Chondrocyte (in vitro differentiated cells): ENCODE measurements around the gene AGRN. TPM values are rescaled to one million over a fixed set of nuclear protein-coding genes. Genes with fewer than 3 reads are reported as not detected.

Source experiments
- DNase-seq: peaks from one replicate; pipeline ENCODE4 v3.0.0; 2021; ENCODE audit warnings: mixed read lengths, low spot score
- H3K27ac Mint-ChIP-seq: one replicate; pipeline ENCODE4 v1.8.0; 2021; ENCODE audit warnings: mild to moderate bottlenecking, moderate library complexity, mixed read lengths; ENCODE audit not compliant: unreplicated experiment
- H3K27me3 Mint-ChIP-seq: 2 replicates; pipeline ENCODE4 v1.8.0; 2021; ENCODE audit warnings: low read depth, mixed read lengths
- H3K36me3 Mint-ChIP-seq: 2 replicates; pipeline ENCODE4 v1.8.0; 2021; ENCODE audit warnings: low read depth, mixed read lengths
- H3K4me1 Mint-ChIP-seq: 2 replicates; pipeline ENCODE4 v1.8.0; 2021; ENCODE audit warnings: low read depth, mild to moderate bottlenecking, mixed read lengths
- H3K4me3 Mint-ChIP-seq: one replicate; pipeline ENCODE4 v1.8.0; 2021; ENCODE audit warnings: mild to moderate bottlenecking, moderate library complexity, mixed read lengths; ENCODE audit not compliant: unreplicated experiment
- H3K9me3 Mint-ChIP-seq: 2 replicates; pipeline ENCODE4 v1.8.0; 2021; ENCODE audit warnings: low read depth, mixed read lengths
- total RNA-seq: library from RNA; stranded (reverse); gene quantifications from 3 replicates; pipeline ENCODE4 v1.2.1, GENCODE V29; 2021
- TF ChIP-seq, protein P1 (sequence below): fragments of 200-600 bp; sonication (generic); IDR thresholded peaks from 2 replicates; pipeline ENCODE4 v1.5.0; 2021; ENCODE audit warnings: antibody characterized with exemption, mild to moderate bottlenecking, moderate library complexity

Gene AGRN
- total RNA-seq, 1 donor from 2014 or later, result 221 TPM

DNA sequence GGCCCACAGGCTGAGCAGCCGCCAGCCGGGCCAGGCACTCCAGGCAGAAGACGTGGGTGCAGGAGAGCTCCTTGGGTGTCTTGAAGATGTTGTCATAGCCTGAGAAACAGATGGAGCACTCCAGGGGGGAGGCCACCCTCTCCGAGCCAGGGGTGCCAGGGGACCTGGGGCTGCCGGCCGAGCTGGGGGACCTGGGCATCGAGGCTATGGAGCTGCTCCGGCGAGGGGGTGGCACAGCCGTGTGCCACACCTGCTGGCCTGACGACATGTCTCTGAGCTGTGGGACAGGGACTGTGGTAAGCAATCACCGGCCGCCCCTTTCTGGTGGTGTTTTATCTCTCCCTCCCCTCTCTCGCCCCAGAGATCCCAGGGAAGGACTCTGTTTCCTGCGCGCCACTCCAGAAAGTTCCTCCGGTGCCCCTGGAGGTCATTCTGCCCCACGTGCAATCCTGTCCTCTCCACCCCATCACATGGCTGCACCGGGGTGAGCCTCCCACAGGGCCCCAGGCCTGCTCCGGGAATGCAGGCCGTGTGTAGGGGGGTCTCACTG is 52.5 kb downstream of the AGRN start:
- TF ChIP-seq, protein P1, sequence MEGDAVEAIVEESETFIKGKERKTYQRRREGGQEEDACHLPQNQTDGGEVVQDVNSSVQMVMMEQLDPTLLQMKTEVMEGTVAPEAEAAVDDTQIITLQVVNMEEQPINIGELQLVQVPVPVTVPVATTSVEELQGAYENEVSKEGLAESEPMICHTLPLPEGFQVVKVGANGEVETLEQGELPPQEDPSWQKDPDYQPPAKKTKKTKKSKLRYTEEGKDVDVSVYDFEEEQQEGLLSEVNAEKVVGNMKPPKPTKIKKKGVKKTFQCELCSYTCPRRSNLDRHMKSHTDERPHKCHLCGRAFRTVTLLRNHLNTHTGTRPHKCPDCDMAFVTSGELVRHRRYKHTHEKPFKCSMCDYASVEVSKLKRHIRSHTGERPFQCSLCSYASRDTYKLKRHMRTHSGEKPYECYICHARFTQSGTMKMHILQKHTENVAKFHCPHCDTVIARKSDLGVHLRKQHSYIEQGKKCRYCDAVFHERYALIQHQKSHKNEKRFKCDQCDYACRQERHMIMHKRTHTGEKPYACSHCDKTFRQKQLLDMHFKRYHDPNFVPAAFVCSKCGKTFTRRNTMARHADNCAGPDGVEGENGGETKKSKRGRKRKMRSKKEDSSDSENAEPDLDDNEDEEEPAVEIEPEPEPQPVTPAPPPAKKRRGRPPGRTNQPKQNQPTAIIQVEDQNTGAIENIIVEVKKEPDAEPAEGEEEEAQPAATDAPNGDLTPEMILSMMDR, result no peak
- H3K4me1 Mint-ChIP-seq, result peaks cover 4% of the 10 kb centered on the region
- no peak overlapping the region for H3K4me3 Mint-ChIP-seq
- H3K27me3 Mint-ChIP-seq, result no peaks in the 10 kb centered on the region
- H3K36me3 Mint-ChIP-seq, result no peaks in the 10 kb centered on the region
- no peaks in the 10 kb centered on the region for H3K9me3 Mint-ChIP-seq
- no peak for DNase-seq
- no peak overlapping the region for H3K27ac Mint-ChIP-seq

DNA sequence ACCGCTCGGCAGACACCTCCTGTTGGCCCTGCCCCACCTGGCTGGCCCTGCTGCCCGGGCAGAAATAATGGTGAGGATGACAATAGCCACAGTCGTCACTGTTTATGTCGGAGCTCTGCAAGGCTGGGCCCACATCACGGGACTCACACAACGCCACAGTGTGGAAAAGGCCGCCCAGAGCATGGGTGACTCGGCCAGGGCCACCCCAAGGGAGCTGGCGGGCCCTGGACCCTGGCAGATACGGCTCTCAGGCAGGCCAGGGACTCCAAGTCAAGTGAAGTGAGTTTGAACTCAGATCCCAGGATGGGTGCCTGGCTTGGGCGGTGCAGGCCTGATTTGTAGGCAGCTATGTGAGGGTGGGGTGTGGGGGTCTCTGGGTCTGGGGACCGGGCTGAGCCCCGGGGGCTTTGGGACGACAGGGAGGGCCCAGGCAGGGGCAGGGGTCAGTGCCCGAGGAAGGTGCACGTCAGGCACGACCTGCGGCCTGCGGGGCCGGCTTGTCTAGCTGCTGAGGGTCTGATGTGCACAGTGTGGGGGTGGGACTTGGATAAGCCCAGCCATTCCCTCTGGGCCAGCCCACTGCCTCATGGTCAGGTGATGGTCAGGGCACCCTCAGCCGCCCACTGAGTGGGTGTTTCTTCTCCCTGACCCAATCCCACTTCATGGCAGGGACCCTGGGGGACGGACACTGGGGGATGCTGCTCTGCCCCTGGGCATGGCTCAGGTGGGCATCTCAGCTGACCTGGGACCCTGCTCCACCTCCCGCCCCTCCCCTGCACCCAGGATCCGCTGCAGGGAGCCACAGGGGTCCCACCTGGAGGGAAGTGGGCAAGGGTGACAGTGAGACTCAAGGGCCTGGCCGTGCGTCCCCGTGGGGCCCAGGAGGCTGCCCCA is 53.2 kb downstream of the AGRN start:
- peak; percentile 84 for DNase-seq
- TF ChIP-seq, protein P1, result no peak
- Mint-ChIP-seq H3K27ac (no peak overlapping the region), H3K9me3 (no peaks in the 10 kb centered on the region), H3K4me1 (peaks cover 4% of the 10 kb centered on the region), H3K27me3 (no peaks in the 10 kb centered on the region), H3K4me3 (no peak overlapping the region), H3K36me3 (no peaks in the 10 kb centered on the region)

DNA sequence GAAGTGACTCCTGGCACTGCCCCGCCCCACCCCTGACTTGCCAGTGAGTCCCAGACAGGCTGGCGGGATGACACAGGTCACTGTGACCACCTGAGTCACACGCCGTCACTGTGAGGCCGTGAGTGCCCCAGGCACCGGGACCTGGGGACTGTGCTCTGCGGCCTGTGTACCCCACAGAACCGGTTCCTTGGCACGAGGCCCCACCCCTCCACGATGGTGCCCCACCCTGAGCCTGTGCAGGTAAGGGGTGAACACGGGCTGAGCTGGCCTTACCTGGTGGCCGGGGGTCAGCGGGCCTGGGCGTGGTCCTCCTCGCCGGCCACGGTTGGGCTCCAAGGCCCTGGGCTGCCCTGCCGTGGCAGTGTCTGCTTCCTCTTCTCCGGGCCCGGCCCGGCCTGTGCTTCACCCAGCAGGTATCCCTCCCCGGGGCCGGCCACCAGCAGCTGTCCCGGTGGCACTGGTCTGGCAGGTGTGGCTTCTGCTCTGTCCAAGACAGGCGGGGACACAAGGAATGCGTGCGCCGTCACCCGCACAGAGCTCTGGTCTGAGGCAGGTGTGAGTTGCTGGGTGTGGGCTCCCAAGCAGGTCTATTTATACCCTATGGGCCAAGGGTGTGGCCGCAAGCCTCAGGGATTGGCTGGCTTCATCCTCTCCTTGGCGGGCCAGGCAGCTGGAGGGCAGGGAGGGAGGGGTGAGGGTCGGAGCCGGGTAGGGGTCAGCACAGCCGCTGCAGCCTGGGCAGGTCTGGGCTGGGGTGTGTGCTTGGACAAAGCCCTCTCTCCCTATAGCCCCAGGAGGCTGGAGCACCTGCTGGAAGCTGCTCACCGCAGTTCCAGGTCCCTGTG is 54.0 kb downstream of the AGRN start, which contains the start of gene RNF223:
RNF223 (minus strand) TSS at position 564 of the 845 bp plus-strand sequence. CDS start 1,740 bp downstream, outside the sequence.
- DNase-seq, result peak; percentile 94
- no peaks in the 10 kb centered on the region for H3K27me3 Mint-ChIP-seq
- H3K4me3 Mint-ChIP-seq, result no peak within 1 kb of the TSS

GRCh38 chr1:1074631-1075147 is 54.8 kb downstream of the AGRN start:
- peak; percentile 82 for DNase-seq
- Mint-ChIP-seq H3K27me3 (no peaks in the 10 kb centered on the region), H3K4me1 (peaks cover 8% of the 10 kb centered on the region), H3K27ac (no peak overlapping the region), H3K9me3 (no peaks in the 10 kb centered on the region), H3K4me3 (no peak overlapping the region), H3K36me3 (no peaks in the 10 kb centered on the region)
- TF ChIP-seq, protein P1, result no peak

More for the DNA sequence above, 54.0 kb downstream of the AGRN start, which contains the start of gene RNF223:
- H3K4me1 Mint-ChIP-seq, result peaks cover 4% of the 10 kb centered on the region
- TF ChIP-seq, protein P1, result no peak
- H3K9me3 Mint-ChIP-seq, result no peaks in the 10 kb centered on the region
- no peak within 1 kb of the TSS for H3K27ac Mint-ChIP-seq
- H3K36me3 Mint-ChIP-seq, result no peaks in the 10 kb centered on the region
